ENCODE measurements around the gene IGFBP5. TPM values are rescaled to one million over a fixed set of nuclear protein-coding genes. Genes with fewer than 3 reads are reported as not detected.
A peak's percentile ranks its signal among the peaks of the same experiment; 100 is the strongest.

IGFBP5 gene
- total RNA-seq, 1 experiment from 2014 or later: 0.20 TPM

GRCh38 chr2:216685327-216685875, 9.9 kb downstream of the IGFBP5 start:
- ChIA-PET POLR2A (no interaction called here), CTCF (interaction anchor here (0.8 kb wide), 1 partner anchor 19 kb away, joined by 4 read pairs; no protein-coding TSS in a partner anchor)
- Mint-ChIP-seq H3K36me3 (ENCODE audit: insufficient read depth, unreplicated experiment) (no peaks in the 10 kb centered on the region), H3K27ac (ENCODE audit: unreplicated experiment) (no peak overlapping the region), H3K4me3 (ENCODE audit: unreplicated experiment) (no peak overlapping the region), H3K4me1 (ENCODE audit: low read depth, unreplicated experiment) (no peaks in the 10 kb centered on the region), H3K9me3 (ENCODE audit: unreplicated experiment) (no peaks in the 10 kb centered on the region), H3K27me3 (ENCODE audit: insufficient read depth, unreplicated experiment) (peaks cover 17% of the 10 kb centered on the region)
- Histone ChIP-seq H3K36me3 (ENCODE audit: control insufficient read depth, insufficient read depth, low read length) (no peaks in the 10 kb centered on the region), H3K27me3 (replicated peaks; ENCODE audit: control insufficient read depth, insufficient read depth, low read length) (no peaks in the 10 kb centered on the region), H3K4me1 (no peaks in the 10 kb centered on the region), H3K4me3 (ENCODE audit: low read depth, low read length) (no peak overlapping the region), H3K9me3 (no peaks in the 10 kb centered on the region)
- TF ChIP-seq CTCF (IDR thresholded peaks at IDR 0.05; ENCODE audit: insufficient read depth in 1 of 2, low read depth in 1 of 2, low read length in 1 of 2, severe bottlenecking in 1 of 2, unreplicated experiment in 1 of 2): no peak
- intact Hi-C loops (cut with micrococcal nuclease; ENCODE audit: unreplicated experiment): no loop called here
- no TSS peak for BruUV-seq (replicated peaks)
- no peak for DNase-seq

DNA sequence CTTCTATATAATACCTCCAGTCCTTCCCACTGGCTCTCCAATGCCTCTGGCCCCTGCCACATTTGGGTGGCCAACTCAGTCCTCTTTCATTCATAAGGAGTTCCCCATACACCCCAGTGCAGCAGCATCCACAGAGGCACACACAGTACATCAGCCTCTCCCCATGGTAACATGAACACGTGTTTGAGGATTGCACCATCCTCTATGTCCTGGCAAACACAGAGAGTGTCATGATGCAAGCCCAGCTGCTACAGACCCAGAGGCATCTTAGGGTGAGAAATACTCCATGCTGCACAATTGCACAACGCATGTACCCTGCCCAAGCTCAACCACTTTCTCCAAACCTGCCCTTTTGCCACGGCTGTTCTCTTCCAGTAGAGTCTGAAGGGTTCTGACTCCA, 11.5 kb downstream of the IGFBP5 start:
- peak overlapping the region; percentile 49 for H3K27ac Mint-ChIP-seq (ENCODE audit: unreplicated experiment)
- POLR2A ChIA-PET: no interaction called here
- no peaks in the 10 kb centered on the region for H3K36me3 Mint-ChIP-seq (ENCODE audit: insufficient read depth, unreplicated experiment)
- H3K4me3 Mint-ChIP-seq (ENCODE audit: unreplicated experiment): no peak overlapping the region
- no TSS peak for BruUV-seq (replicated peaks)
- no peaks in the 10 kb centered on the region for H3K9me3 ChIP-seq
- H3K4me1 Mint-ChIP-seq (ENCODE audit: low read depth, unreplicated experiment): no peaks in the 10 kb centered on the region
- peak in 1 of 2 experiments; percentile 38 for DNase-seq
- H3K9me3 Mint-ChIP-seq (ENCODE audit: unreplicated experiment): no peaks in the 10 kb centered on the region
- H3K27me3 ChIP-seq (replicated peaks; ENCODE audit: control insufficient read depth, insufficient read depth, low read length): no peaks in the 10 kb centered on the region
- peaks cover 18% of the 10 kb centered on the region for H3K27me3 Mint-ChIP-seq (ENCODE audit: insufficient read depth, unreplicated experiment)
- intact Hi-C loops (cut with micrococcal nuclease; ENCODE audit: unreplicated experiment): loop anchor here (2.0 to 5.0 kb wide), 2 partner anchors 459 to 1073 kb away; no protein-coding TSS in a partner anchor
- no peak for TF ChIP-seq CTCF (IDR thresholded peaks at IDR 0.05; ENCODE audit: insufficient read depth in 1 of 2, low read depth in 1 of 2, low read length in 1 of 2, severe bottlenecking in 1 of 2, unreplicated experiment in 1 of 2)
- H3K36me3 ChIP-seq (ENCODE audit: control insufficient read depth, insufficient read depth, low read length): no peaks in the 10 kb centered on the region
- CTCF ChIA-PET: interaction anchor here (1.5 kb wide), 1 partner anchor 10 kb away, joined by 6 read pairs; no protein-coding TSS in a partner anchor
- H3K4me1 ChIP-seq: no peaks in the 10 kb centered on the region
- H3K4me3 ChIP-seq (ENCODE audit: low read depth, low read length): no peak overlapping the region

DNA sequence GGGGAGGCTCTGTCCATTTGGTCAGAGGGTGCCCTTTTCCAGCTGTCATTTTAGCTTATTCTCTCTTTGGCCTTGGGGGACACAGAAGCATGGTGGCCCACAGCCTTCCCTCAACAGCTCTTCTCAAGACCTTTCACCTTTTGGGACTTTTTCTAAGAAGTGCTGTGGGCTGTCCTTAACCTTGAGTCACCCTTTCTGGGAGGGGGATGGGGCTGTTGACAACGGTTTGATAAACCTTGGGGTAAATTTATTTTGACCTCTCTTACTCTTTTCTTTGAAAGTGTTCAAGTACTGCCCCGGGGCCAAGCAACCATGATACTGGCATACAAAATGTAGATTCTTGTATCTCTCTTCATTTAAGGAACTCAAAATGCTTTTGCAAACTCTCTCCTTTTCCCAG, 13.7 kb downstream of the IGFBP5 start:
- no TSS peak for BruUV-seq (replicated peaks)
- no peaks in the 10 kb centered on the region; the same call in 1 of the 2 replicates for H3K27me3 ChIP-seq (replicated peaks; ENCODE audit: control insufficient read depth, insufficient read depth, low read length)
- Mint-ChIP-seq H3K9me3 (ENCODE audit: unreplicated experiment) (no peaks in the 10 kb centered on the region), H3K4me3 (ENCODE audit: unreplicated experiment) (no peak overlapping the region), H3K4me1 (ENCODE audit: low read depth, unreplicated experiment) (no peaks in the 10 kb centered on the region), H3K36me3 (ENCODE audit: insufficient read depth, unreplicated experiment) (no peaks in the 10 kb centered on the region), H3K27me3 (ENCODE audit: insufficient read depth, unreplicated experiment) (peaks cover 15% of the 10 kb centered on the region), H3K27ac (ENCODE audit: unreplicated experiment) (no peak overlapping the region)
- no peak overlapping the region for H3K4me3 ChIP-seq (ENCODE audit: low read depth, low read length)
- DNase-seq: no peak
- ChIA-PET CTCF (interaction anchor here (0.6 kb wide), 1 partner anchor 14 kb away, joined by 5 read pairs; the partner anchor contains the start of gene IGFBP5), POLR2A (no interaction called here)
- intact Hi-C loops (cut with micrococcal nuclease; ENCODE audit: unreplicated experiment): loop anchor here (1.0 to 5.0 kb wide), 4 partner anchors 461 to 1076 kb away; no protein-coding TSS in a partner anchor
- H3K36me3 ChIP-seq (ENCODE audit: control insufficient read depth, insufficient read depth, low read length): no peaks in the 10 kb centered on the region
- TF ChIP-seq CTCF (IDR thresholded peaks at IDR 0.05; ENCODE audit: insufficient read depth in 1 of 2, low read depth in 1 of 2, low read length in 1 of 2, severe bottlenecking in 1 of 2, unreplicated experiment in 1 of 2): no peak
- H3K9me3 ChIP-seq: no peaks in the 10 kb centered on the region
- no peaks in the 10 kb centered on the region for H3K4me1 ChIP-seq
